Effector memory CD4-positive, alpha-beta T cell (primary cell): ENCODE measurements around the gene MARF1.
"Not testable (repeated sequence)": the region's sequence is repeated elsewhere in the genome, so short reads cannot be mapped to it uniquely, and the experiment has no call there.

Source experiments
- DNase-seq, 3 donors: peaks; one replicate each; pipeline ENCODE4 v3.0.0-alpha.2; 2020
- H3K27ac ChIP-seq: 2 replicates; pipeline ENCODE4 v1.7.0; 2013; ENCODE audit warnings: mild to moderate bottlenecking, low read length, moderate library complexity; ENCODE audit not compliant: insufficient read depth, poor library complexity, severe bottlenecking
- H3K27me3 ChIP-seq: replicated peaks from 2 replicates; pipeline ENCODE4 v1.7.0; 2013; ENCODE audit warnings: mild to moderate bottlenecking, low read length; ENCODE audit not compliant: insufficient read depth, control insufficient read depth, poor library complexity, severe bottlenecking
- H3K36me3 ChIP-seq: 2 replicates; pipeline ENCODE4 v1.7.0; 2013; ENCODE audit warnings: mild to moderate bottlenecking, low read length, moderate library complexity; ENCODE audit not compliant: control insufficient read depth, insufficient read depth
- H3K4me1 ChIP-seq: 2 replicates; pipeline ENCODE4 v1.7.0; 2013; ENCODE audit warnings: low read length, mild to moderate bottlenecking; ENCODE audit not compliant: control insufficient read depth, insufficient read depth, poor library complexity, severe bottlenecking
- H3K4me3 ChIP-seq: 2 replicates; pipeline ENCODE4 v1.7.0; 2013; ENCODE audit warnings: low read length, low read depth, mild to moderate bottlenecking; ENCODE audit not compliant: insufficient read depth, poor library complexity, severe bottlenecking
- H3K9me3 ChIP-seq: 2 replicates; pipeline ENCODE4 v1.7.0; 2013; ENCODE audit warnings: mild to moderate bottlenecking, low read length, moderate library complexity; ENCODE audit not compliant: control insufficient read depth

The MARF1 gene

DNA sequence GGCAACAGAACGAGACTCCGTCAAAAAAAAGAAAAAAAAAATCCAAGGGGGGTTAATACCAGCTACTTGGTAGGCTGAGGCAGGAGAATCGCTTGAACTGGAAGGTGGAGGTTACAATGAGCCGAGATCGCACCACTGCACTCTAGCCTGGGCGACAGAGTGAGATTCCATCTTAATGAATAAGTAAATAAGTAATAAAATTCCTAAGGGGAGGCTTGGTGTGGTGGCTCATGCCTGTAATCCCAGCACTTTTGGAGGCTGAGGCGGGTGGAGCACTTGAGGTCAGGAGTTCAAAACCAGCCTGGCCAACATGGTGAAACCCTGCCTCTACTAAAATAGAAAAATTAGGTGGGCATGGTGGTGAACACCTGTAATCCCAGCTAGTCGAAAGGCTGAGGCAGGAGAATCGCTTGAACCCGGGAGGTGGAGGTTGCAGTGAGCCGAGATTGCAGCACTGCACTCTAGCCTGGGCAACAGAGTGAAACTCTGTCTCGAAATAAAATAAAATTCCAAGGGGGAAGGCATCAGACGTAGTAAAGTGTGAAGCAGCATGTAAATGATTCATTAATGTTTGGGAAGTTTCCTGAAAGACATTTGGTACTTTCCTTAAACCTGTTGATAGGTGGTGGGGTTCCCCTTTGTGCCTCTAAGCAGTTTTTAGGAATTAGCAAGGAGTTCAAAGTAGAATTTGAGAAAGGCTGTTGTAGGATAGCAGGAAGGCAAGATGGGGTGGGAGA lies 3.8 kb upstream of the MARF1 start:
- peaks cover 12% of the 10 kb centered on the region for H3K4me1 ChIP-seq
- not testable (repeated sequence) for H3K9me3 ChIP-seq, H3K27me3 ChIP-seq, H3K27ac ChIP-seq, H3K4me3 ChIP-seq, DNase-seq, H3K36me3 ChIP-seq

- not testable (repeated sequence) for H3K27ac ChIP-seq, H3K36me3 ChIP-seq, H3K9me3 ChIP-seq, DNase-seq, H3K27me3 ChIP-seq, H3K4me3 ChIP-seq
- peaks cover 19% of the 10 kb centered on the region for H3K4me1 ChIP-seq
Measured at GRCh38 chr16:15644962-15645465, 2.1 kb upstream of the MARF1 start.

DNA sequence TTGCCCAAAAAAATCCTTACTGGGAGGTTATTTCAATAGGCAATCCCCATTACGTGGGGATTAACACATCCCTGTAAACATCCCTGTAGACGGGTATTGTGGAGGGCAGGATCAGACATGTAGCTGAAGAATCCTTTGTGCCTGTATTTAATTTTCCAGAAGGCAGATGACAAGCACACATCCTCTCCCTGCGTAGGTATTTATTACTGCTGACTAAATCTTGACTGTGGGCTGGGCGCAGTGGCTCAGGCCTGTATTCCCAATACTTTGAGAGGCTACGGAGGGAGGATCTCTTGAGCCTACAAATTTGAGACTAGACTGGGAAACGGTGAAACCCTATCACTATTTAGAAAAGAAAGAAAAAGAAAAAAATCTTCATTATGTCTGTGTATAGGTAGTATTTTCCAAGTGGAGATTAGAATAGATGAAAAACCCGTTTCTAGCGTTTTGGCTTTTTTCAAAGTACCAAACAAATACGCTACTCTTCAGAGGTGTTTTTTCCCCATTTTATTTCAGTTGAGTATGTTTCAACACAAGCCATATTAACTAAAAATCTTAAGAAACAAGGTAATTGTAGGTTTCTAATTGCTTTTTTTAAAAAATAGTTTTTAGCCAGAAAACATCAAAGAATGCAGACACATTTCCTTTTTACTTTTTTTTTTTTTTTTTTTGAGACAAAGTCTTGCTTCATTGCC lies 1.5 kb upstream of the MARF1 start:
- H3K4me3 ChIP-seq: peak overlapping the region; percentile 65
- peaks cover 19% of the 10 kb centered on the region for H3K4me1 ChIP-seq
- H3K9me3 ChIP-seq: no peaks in the 10 kb centered on the region
- H3K36me3 ChIP-seq: no peaks in the 10 kb centered on the region
- DNase-seq: no peak
- H3K27ac ChIP-seq: peak overlapping the region; percentile 99
- no peaks in the 10 kb centered on the region for H3K27me3 ChIP-seq

DNA sequence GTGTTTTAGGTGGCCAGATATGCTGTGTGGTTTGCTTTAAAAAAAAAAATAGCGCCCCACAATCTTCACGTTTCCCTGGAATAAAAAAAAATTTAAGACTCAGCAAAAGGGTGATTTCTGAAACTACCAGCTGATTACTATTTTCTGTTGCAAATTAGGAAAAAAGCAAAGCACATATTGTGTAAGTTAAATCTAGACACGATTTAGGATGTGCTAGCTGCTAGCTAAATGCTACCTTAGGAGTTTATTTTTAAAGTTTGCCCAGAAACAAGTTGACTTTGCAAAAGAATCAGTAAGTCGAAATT lies 944 bp upstream of the MARF1 start:
- no peak for DNase-seq
- Histone ChIP-seq H3K4me3 (peak overlapping the region; percentile 65), H3K27ac (peak overlapping the region; percentile 99)

DNA sequence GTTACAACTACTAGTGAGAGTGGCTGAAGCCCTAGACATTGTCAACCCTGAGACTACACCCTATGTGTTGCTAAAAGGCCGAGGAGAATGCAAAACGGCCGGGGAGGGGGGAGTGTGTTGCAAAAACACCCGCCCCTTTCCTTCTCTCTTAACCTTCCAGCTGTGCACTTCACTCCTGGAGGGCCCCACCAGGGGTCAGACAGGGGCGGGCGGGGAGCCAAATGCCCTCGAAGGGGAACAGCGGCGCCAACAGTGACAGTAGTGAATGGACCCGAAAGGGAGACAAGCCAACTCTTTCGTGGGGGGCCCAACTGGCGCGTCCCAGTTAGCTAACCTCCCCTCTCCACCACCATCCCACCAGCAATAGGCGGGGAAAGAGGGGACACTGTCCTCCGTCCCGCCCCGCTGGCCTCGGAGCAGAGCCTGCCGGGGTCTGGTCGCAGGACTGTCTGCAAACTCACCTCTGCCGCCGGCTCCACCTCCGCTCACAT lies 352 bp downstream of the MARF1 start:
- peak; percentile 72 to 80 (median 77) for DNase-seq
- Histone ChIP-seq H3K4me1 (peaks cover 19% of the 10 kb centered on the region), H3K27me3 (no peaks in the 10 kb centered on the region), H3K9me3 (no peaks in the 10 kb centered on the region), H3K36me3 (peaks cover 9% of the 10 kb centered on the region), H3K27ac (peak overlapping the region; percentile 99), H3K4me3 (peak overlapping the region; percentile 80)

More for the DNA sequence above, 944 bp upstream of the MARF1 start:
- Histone ChIP-seq H3K4me1 (peaks cover 19% of the 10 kb centered on the region), H3K27me3 (no peaks in the 10 kb centered on the region), H3K9me3 (no peaks in the 10 kb centered on the region), H3K36me3 (peaks cover 2% of the 10 kb centered on the region)

- no peaks in the 10 kb centered on the region for H3K9me3 ChIP-seq
- H3K36me3 ChIP-seq: peaks cover 9% of the 10 kb centered on the region
- peak overlapping the region; percentile 99 for H3K27ac ChIP-seq
- H3K4me3 ChIP-seq: peak overlapping the region; percentile 80
- H3K4me1 ChIP-seq: peaks cover 21% of the 10 kb centered on the region
- no peak for DNase-seq
- no peaks in the 10 kb centered on the region for H3K27me3 ChIP-seq
Measured at GRCh38 chr16:15641753-15642556, 999 bp downstream of the MARF1 start.

- Histone ChIP-seq H3K36me3 (peaks cover 10% of the 10 kb centered on the region), H3K27ac (peak overlapping the region; percentile 99), H3K27me3 (no peaks in the 10 kb centered on the region), H3K4me3 (no peak overlapping the region), H3K9me3 (no peaks in the 10 kb centered on the region), H3K4me1 (peaks cover 31% of the 10 kb centered on the region)
- no peak for DNase-seq
Measured at GRCh38 chr16:15640966-15641365, 2.0 kb downstream of the MARF1 start.

GRCh38 chr16:15639061-15639568 lies 3.8 kb downstream of the MARF1 start:
- H3K27ac ChIP-seq: peak overlapping the region; percentile 42
- no peak overlapping the region for H3K4me3 ChIP-seq
- peaks cover 28% of the 10 kb centered on the region for H3K36me3 ChIP-seq
- DNase-seq: no peak
- peaks cover 37% of the 10 kb centered on the region for H3K4me1 ChIP-seq
- no peaks in the 10 kb centered on the region for H3K9me3 ChIP-seq
- no peaks in the 10 kb centered on the region for H3K27me3 ChIP-seq

DNA sequence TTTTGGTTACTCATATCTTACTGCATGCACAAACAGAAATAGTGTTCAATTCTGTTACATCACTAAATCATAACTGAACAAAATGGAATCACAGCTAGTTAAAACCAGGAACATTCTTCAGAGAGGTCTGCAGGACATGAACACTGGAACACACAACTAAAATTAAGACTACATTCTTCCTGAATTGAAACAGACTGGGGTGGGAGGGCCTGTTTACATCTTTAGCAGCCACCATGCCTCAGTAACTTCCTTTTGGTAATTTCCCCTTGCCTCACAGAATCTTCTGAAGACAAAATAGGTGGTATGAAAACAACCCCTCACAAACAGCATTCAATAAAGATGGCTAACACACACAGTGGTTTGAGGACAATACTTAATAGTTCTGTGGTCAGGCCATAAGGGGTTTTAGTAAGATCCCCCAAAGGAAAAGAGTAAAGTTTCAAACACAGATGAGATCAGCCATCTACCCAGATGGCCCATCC lies 6.5 kb downstream of the MARF1 start:
- Histone ChIP-seq H3K36me3 (peaks cover 54% of the 10 kb centered on the region), H3K9me3 (no peaks in the 10 kb centered on the region), H3K27ac (peak overlapping the region; percentile 59), H3K4me1 (peaks cover 29% of the 10 kb centered on the region), H3K4me3 (no peak overlapping the region), H3K27me3 (no peaks in the 10 kb centered on the region)
- DNase-seq: no peak
